ENCODE measurements around the gene KIF3C.
"Not testable (repeated sequence)": the region's sequence is repeated elsewhere in the genome, so short reads cannot be mapped to it uniquely, and the experiment has no call there.

The KIF3C gene

GRCh38 chr2:26000561-26001082 is 18.3 kb upstream of the KIF3C start:
- Histone ChIP-seq H3K9me3 (ENCODE audit: control insufficient read depth in 2 of 2, low read length in 2 of 2) (no peaks in the 10 kb centered on the region), H3K4me1 (ENCODE audit: control insufficient read depth in 2 of 2, insufficient read depth in 2 of 2, low read length in 2 of 2) (peaks cover 8 to 10% of the 10 kb centered on the region in 2 donors), H3K4me3 (ENCODE audit: low read length in 2 of 2) (no peak overlapping the region), H3K27ac (ENCODE audit: low read depth in 2 of 2, low read length in 2 of 2) (no peak overlapping the region), H3K9ac (ENCODE audit: low read depth in 1 of 2, low read length in 2 of 2) (no peak overlapping the region), H3K27me3 (ENCODE audit: control insufficient read depth in 2 of 2, insufficient read depth in 2 of 2, low read length in 2 of 2) (no peaks in the 10 kb centered on the region), H3K36me3 (ENCODE audit: control insufficient read depth in 2 of 2, insufficient read depth in 2 of 2, low read length in 2 of 2) (no peaks in the 10 kb centered on the region)

DNA sequence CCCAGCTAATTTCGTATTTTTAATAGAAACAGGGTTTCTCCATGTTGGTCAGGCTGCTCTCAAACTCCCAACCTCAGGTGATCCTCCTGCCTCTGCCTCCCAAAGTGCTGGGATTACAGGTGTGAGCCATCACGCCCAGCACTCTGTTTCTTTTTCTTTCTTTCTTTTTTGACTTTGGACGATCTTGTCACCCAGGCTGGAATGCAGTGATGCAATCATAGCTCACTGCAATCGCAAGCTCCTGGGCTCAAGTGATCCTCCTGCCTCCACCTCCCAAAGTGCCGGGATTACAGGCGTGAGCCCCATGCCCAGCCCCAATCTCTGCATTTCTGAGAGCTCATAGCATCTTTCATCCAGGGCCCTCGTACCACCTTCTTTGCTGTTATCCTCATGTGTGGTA is 17.1 kb upstream of the KIF3C start:
- not testable (repeated sequence) for H3K9ac ChIP-seq (ENCODE audit: low read depth in 1 of 2, low read length in 2 of 2); H3K9me3 ChIP-seq (ENCODE audit: control insufficient read depth in 2 of 2, low read length in 2 of 2); H3K27ac ChIP-seq (ENCODE audit: low read depth in 2 of 2, low read length in 2 of 2); H3K36me3 ChIP-seq (ENCODE audit: control insufficient read depth in 2 of 2, insufficient read depth in 2 of 2, low read length in 2 of 2); H3K4me3 ChIP-seq (ENCODE audit: low read length in 2 of 2); H3K27me3 ChIP-seq (ENCODE audit: control insufficient read depth in 2 of 2, insufficient read depth in 2 of 2, low read length in 2 of 2); H3K4me1 ChIP-seq (ENCODE audit: control insufficient read depth in 2 of 2, insufficient read depth in 2 of 2, low read length in 2 of 2)

- not testable (repeated sequence) for H3K9ac ChIP-seq (ENCODE audit: low read depth in 1 of 2, low read length in 2 of 2); H3K36me3 ChIP-seq (ENCODE audit: control insufficient read depth in 2 of 2, insufficient read depth in 2 of 2, low read length in 2 of 2); H3K27ac ChIP-seq (ENCODE audit: low read depth in 2 of 2, low read length in 2 of 2); H3K27me3 ChIP-seq (ENCODE audit: control insufficient read depth in 2 of 2, insufficient read depth in 2 of 2, low read length in 2 of 2); H3K4me1 ChIP-seq (ENCODE audit: control insufficient read depth in 2 of 2, insufficient read depth in 2 of 2, low read length in 2 of 2); H3K4me3 ChIP-seq (ENCODE audit: low read length in 2 of 2); H3K9me3 ChIP-seq (ENCODE audit: control insufficient read depth in 2 of 2, low read length in 2 of 2)
Measured at GRCh38 chr2:25998816-25999383, 16.6 kb upstream of the KIF3C start.

GRCh38 chr2:25996844-25997243 is 14.5 kb upstream of the KIF3C start:
- Histone ChIP-seq H3K4me1 (ENCODE audit: control insufficient read depth in 2 of 2, insufficient read depth in 2 of 2, low read length in 2 of 2) (peaks cover 9 to 10% of the 10 kb centered on the region in 2 donors), H3K27me3 (ENCODE audit: control insufficient read depth in 2 of 2, insufficient read depth in 2 of 2, low read length in 2 of 2) (no peaks in the 10 kb centered on the region), H3K9ac (ENCODE audit: low read depth in 1 of 2, low read length in 2 of 2) (no peak overlapping the region), H3K9me3 (ENCODE audit: control insufficient read depth in 2 of 2, low read length in 2 of 2) (no peaks in the 10 kb centered on the region), H3K27ac (ENCODE audit: low read depth in 2 of 2, low read length in 2 of 2) (no peak overlapping the region), H3K4me3 (ENCODE audit: low read length in 2 of 2) (no peak overlapping the region), H3K36me3 (ENCODE audit: control insufficient read depth in 2 of 2, insufficient read depth in 2 of 2, low read length in 2 of 2) (no peaks in the 10 kb centered on the region)

- H3K4me3 ChIP-seq (ENCODE audit: low read length in 2 of 2), result no peak overlapping the region
- no peaks in the 10 kb centered on the region for H3K27me3 ChIP-seq (ENCODE audit: control insufficient read depth in 2 of 2, insufficient read depth in 2 of 2, low read length in 2 of 2)
- no peaks in the 10 kb centered on the region for H3K9me3 ChIP-seq (ENCODE audit: control insufficient read depth in 2 of 2, low read length in 2 of 2)
- no peaks in the 10 kb centered on the region for H3K36me3 ChIP-seq (ENCODE audit: control insufficient read depth in 2 of 2, insufficient read depth in 2 of 2, low read length in 2 of 2)
- no peak overlapping the region for H3K27ac ChIP-seq (ENCODE audit: low read depth in 2 of 2, low read length in 2 of 2)
- H3K9ac ChIP-seq (ENCODE audit: low read depth in 1 of 2, low read length in 2 of 2), result no peak overlapping the region
- peaks cover 6 to 9% of the 10 kb centered on the region in 2 donors for H3K4me1 ChIP-seq (ENCODE audit: control insufficient read depth in 2 of 2, insufficient read depth in 2 of 2, low read length in 2 of 2)
Measured at GRCh38 chr2:25994509-25994908, 12.2 kb upstream of the KIF3C start.

DNA sequence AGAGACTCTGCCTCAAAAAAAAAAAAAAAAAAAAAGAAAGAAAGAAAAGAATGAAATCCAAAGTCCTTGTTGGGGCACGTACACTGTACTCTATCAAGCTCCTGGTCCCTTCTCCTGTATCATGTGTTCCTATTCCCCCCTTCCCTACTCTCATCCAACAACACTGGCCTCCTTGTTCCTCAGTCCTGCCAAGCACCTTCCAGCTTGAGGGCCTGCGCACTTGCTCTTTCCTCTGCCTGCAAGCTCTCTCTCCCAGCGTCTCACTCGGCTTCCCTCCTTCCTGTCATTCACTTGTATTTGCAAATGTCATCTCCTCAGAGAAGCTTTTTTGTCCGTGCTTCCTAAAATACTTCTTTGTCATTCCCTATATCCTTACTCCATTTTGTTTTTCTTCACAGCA is 10.8 kb upstream of the KIF3C start:
- Histone ChIP-seq H3K9me3 (ENCODE audit: control insufficient read depth in 2 of 2, low read length in 2 of 2) (no peaks in the 10 kb centered on the region), H3K36me3 (ENCODE audit: control insufficient read depth in 2 of 2, insufficient read depth in 2 of 2, low read length in 2 of 2) (no peaks in the 10 kb centered on the region), H3K27ac (ENCODE audit: low read depth in 2 of 2, low read length in 2 of 2) (no peak overlapping the region), H3K27me3 (ENCODE audit: control insufficient read depth in 2 of 2, insufficient read depth in 2 of 2, low read length in 2 of 2) (no peaks in the 10 kb centered on the region), H3K9ac (ENCODE audit: low read depth in 1 of 2, low read length in 2 of 2) (no peak overlapping the region), H3K4me3 (ENCODE audit: low read length in 2 of 2) (no peak overlapping the region), H3K4me1 (ENCODE audit: control insufficient read depth in 2 of 2, insufficient read depth in 2 of 2, low read length in 2 of 2) (peaks cover 6 to 9% of the 10 kb centered on the region in 2 donors)

DNA sequence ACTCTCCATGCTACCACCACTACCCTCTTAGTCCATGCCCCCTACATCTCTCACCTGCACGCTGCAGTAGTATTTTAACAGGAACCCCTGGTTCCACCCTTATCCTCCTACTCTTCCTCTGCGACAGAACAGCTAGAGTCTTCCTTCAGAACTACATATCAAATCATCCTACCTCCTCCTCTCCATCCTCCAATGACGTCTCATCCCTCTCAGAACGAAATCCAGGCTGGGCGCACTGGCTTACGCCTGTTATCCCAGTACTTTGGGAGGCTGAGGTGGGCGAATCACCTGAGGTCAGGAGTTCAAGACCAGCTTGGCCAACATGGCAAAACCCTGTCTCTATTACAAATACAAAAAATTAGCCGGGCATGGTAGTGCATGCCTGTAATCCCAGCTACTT is 10.3 kb upstream of the KIF3C start:
- no peaks in the 10 kb centered on the region for H3K9me3 ChIP-seq (ENCODE audit: control insufficient read depth in 2 of 2, low read length in 2 of 2)
- no peak overlapping the region for H3K27ac ChIP-seq (ENCODE audit: low read depth in 2 of 2, low read length in 2 of 2)
- no peaks in the 10 kb centered on the region for H3K27me3 ChIP-seq (ENCODE audit: control insufficient read depth in 2 of 2, insufficient read depth in 2 of 2, low read length in 2 of 2)
- H3K36me3 ChIP-seq (ENCODE audit: control insufficient read depth in 2 of 2, insufficient read depth in 2 of 2, low read length in 2 of 2), result no peaks in the 10 kb centered on the region
- H3K9ac ChIP-seq (ENCODE audit: low read depth in 1 of 2, low read length in 2 of 2), result no peak overlapping the region
- peaks cover 6 to 7% of the 10 kb centered on the region in 2 donors for H3K4me1 ChIP-seq (ENCODE audit: control insufficient read depth in 2 of 2, insufficient read depth in 2 of 2, low read length in 2 of 2)
- no peak overlapping the region for H3K4me3 ChIP-seq (ENCODE audit: low read length in 2 of 2)

- no peaks in the 10 kb centered on the region for H3K36me3 ChIP-seq (ENCODE audit: control insufficient read depth in 2 of 2, insufficient read depth in 2 of 2, low read length in 2 of 2)
- no peaks in the 10 kb centered on the region for H3K27me3 ChIP-seq (ENCODE audit: control insufficient read depth in 2 of 2, insufficient read depth in 2 of 2, low read length in 2 of 2)
- peak overlapping the region in 1 of 2 donors; percentile 50 for H3K9ac ChIP-seq (ENCODE audit: low read depth in 1 of 2, low read length in 2 of 2)
- no peaks in the 10 kb centered on the region for H3K9me3 ChIP-seq (ENCODE audit: control insufficient read depth in 2 of 2, low read length in 2 of 2)
- peaks cover 6% of the 10 kb centered on the region in 2 donors for H3K4me1 ChIP-seq (ENCODE audit: control insufficient read depth in 2 of 2, insufficient read depth in 2 of 2, low read length in 2 of 2)
- peak overlapping the region; percentile 17 to 19 for H3K27ac ChIP-seq (ENCODE audit: low read depth in 2 of 2, low read length in 2 of 2)
- peak overlapping the region in 1 of 2 donors; percentile 45 for H3K4me3 ChIP-seq (ENCODE audit: low read length in 2 of 2)
Measured at GRCh38 chr2:25991965-25992364, 9.7 kb upstream of the KIF3C start.

DNA sequence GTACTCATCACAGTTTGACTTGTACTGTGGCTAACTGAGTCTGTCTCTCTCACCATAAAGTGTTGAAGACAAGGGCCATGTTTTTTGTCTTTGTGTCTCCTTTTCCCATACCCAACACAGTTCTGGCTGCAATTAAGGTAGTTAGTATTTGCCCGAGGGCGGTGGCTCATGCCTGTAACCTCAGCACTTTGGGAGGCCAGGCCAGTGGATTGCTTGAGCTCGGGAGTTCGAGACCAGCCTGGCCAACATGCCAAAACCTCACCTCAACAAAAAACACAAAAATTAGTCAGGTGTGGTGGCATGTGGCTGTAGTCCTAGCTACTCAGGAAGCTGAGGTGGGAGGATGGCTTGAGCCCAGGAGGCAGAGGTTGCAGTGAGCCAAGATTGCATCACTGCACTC is 6.9 kb upstream of the KIF3C start:
- no peaks in the 10 kb centered on the region for H3K27me3 ChIP-seq (ENCODE audit: control insufficient read depth in 2 of 2, insufficient read depth in 2 of 2, low read length in 2 of 2)
- H3K9me3 ChIP-seq (ENCODE audit: control insufficient read depth in 2 of 2, low read length in 2 of 2), result no peaks in the 10 kb centered on the region
- no peak overlapping the region for H3K4me3 ChIP-seq (ENCODE audit: low read length in 2 of 2)
- H3K9ac ChIP-seq (ENCODE audit: low read depth in 1 of 2, low read length in 2 of 2), result no peak overlapping the region
- H3K4me1 ChIP-seq (ENCODE audit: control insufficient read depth in 2 of 2, insufficient read depth in 2 of 2, low read length in 2 of 2), result peaks cover 6% of the 10 kb centered on the region in 2 donors
- H3K27ac ChIP-seq (ENCODE audit: low read depth in 2 of 2, low read length in 2 of 2), result no peak overlapping the region
- no peaks in the 10 kb centered on the region for H3K36me3 ChIP-seq (ENCODE audit: control insufficient read depth in 2 of 2, insufficient read depth in 2 of 2, low read length in 2 of 2)

GRCh38 chr2:25988134-25988533 is 5.8 kb upstream of the KIF3C start:
- H3K4me1 ChIP-seq (ENCODE audit: control insufficient read depth in 2 of 2, insufficient read depth in 2 of 2, low read length in 2 of 2), result peaks cover 6% of the 10 kb centered on the region in 2 donors
- no peak overlapping the region for H3K9ac ChIP-seq (ENCODE audit: low read depth in 1 of 2, low read length in 2 of 2)
- no peaks in the 10 kb centered on the region for H3K27me3 ChIP-seq (ENCODE audit: control insufficient read depth in 2 of 2, insufficient read depth in 2 of 2, low read length in 2 of 2)
- no peak overlapping the region for H3K27ac ChIP-seq (ENCODE audit: low read depth in 2 of 2, low read length in 2 of 2)
- no peak overlapping the region for H3K4me3 ChIP-seq (ENCODE audit: low read length in 2 of 2)
- H3K36me3 ChIP-seq (ENCODE audit: control insufficient read depth in 2 of 2, insufficient read depth in 2 of 2, low read length in 2 of 2), result no peaks in the 10 kb centered on the region
- no peaks in the 10 kb centered on the region for H3K9me3 ChIP-seq (ENCODE audit: control insufficient read depth in 2 of 2, low read length in 2 of 2)

DNA sequence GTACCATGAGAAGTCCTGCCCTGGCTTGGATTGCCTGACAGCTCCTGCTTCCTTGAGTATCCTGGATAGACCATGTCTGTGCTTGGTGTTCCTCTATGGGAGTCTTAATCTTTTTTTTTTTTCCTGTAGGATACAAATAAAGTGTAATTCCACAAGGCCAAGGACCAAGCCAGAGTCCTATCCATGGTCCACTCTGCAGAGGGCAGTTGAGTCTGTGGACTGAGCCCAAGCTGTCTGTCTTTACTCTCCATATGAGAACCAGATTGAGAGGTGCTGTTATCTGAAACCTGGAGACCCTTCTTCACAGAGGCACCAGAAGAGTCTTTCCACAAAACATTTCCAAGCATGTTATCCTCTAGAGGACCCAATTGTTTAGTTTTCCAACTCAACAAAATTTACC is 1.4 kb upstream of the KIF3C start:
- no peak overlapping the region for H3K9ac ChIP-seq (ENCODE audit: low read depth in 1 of 2, low read length in 2 of 2)
- no peaks in the 10 kb centered on the region for H3K36me3 ChIP-seq (ENCODE audit: control insufficient read depth in 2 of 2, insufficient read depth in 2 of 2, low read length in 2 of 2)
- H3K4me3 ChIP-seq (ENCODE audit: low read length in 2 of 2), result no peak overlapping the region
- no peaks in the 10 kb centered on the region for H3K9me3 ChIP-seq (ENCODE audit: control insufficient read depth in 2 of 2, low read length in 2 of 2)
- H3K27ac ChIP-seq (ENCODE audit: low read depth in 2 of 2, low read length in 2 of 2), result no peak overlapping the region
- peaks cover 5 to 6% of the 10 kb centered on the region in 2 donors for H3K4me1 ChIP-seq (ENCODE audit: control insufficient read depth in 2 of 2, insufficient read depth in 2 of 2, low read length in 2 of 2)
- no peaks in the 10 kb centered on the region for H3K27me3 ChIP-seq (ENCODE audit: control insufficient read depth in 2 of 2, insufficient read depth in 2 of 2, low read length in 2 of 2)
